AG04449 (cell line): ENCODE measurements around the gene LRP1B.

ENCODE experiments used
- CTCF ChIA-PET: fragments of 350-600 bp; formaldehyde crosslinking; extraction: SDS; loops from one replicate; lab custom pipeline; 2021; ENCODE audit warnings: antibody characterized with exemption; lab: Yijun Ruan, JAX
- POLR2A ChIA-PET: fragments of 400-600, 350-600 bp; formaldehyde crosslinking; extraction: SDS; loops from one replicate; lab custom pipeline; 2020; ENCODE audit warnings: antibody characterized with exemption, inconsistent platforms; lab: Yijun Ruan, JAX
- DNase-seq: peaks from one replicate; pipeline ENCODE4 v3.0.0-alpha.2; 2010; ENCODE audit warnings: low read depth, low spot score
- H3K4me3 ChIP-seq: 2 replicates; pipeline ENCODE4 v1.5.1; 2011; ENCODE audit warnings: low read depth, mild to moderate bottlenecking, control low read depth, low read length
- CTCF ChIP-seq: IDR thresholded peaks from one replicate; pipeline ENCODE4 v1.5.1; 2011; ENCODE audit warnings: mild to moderate bottlenecking, moderate library complexity, low read length, control low read depth, inconsistent platforms; ENCODE audit not compliant: insufficient read depth; ENCODE audit errors: missing control alignments

Gene LRP1B

DNA sequence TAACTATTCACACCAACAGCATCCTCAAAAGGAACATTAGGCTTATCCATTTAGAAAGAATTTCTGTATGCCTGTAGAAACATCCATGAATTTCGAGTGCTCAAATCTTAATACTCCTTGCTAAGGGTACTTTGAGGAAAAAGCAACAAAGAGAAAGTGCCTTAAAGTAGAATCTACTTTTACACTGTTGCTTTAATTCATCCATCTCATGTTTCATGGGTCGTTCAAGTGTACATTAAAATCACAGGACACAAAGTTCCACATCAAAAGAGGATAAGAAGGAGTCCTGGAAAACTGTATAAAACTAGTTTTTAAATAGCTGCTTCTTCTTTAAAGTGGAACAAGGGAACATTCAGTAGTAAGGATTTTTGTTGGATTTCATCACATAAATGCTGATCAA, 54.5 kb downstream of the LRP1B start:
- CTCF ChIA-PET: no interaction called here

GRCh38 chr2:142075826-142076225, 55.0 kb downstream of the LRP1B start:
- H3K4me3 ChIP-seq: no peak overlapping the region
- ChIA-PET POLR2A (no interaction called here), CTCF (no interaction called here)
- no peak for TF ChIP-seq CTCF
- DNase-seq: no peak

More for the DNA sequence above, 54.5 kb downstream of the LRP1B start:
- no peak overlapping the region for H3K4me3 ChIP-seq
- DNase-seq: no peak
- no peak for TF ChIP-seq CTCF
- POLR2A ChIA-PET: no interaction called here

DNA sequence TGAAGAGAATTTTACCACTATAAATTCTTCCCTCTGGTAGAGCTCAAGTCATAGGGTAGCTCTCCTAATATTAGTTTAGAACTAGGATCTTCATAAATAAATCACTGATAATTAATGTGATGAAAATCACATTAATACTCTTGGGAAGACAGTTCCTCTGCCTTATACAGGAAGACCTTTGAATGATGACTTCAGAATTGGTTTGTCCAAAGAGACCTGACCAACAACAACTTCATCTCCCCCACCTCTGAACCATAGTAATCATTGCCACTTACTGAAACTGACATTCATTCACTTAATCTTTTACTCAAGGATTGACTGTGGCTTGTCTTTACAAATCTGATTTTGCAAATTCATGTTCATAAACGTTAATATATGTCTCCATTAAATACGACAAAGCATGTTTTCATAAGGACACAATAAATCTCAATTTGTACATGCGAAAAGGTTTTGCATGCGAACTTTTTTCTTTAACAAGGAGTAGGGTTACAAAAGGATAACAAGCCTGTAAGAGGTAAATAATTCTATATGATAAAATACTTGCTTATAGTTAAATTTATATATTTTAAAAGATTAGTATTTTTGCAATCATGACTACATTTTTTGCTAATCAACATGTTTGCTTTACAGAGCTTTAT, 61.4 kb downstream of the LRP1B start:
- ChIA-PET POLR2A (no interaction called here), CTCF (no interaction called here)
- no peak overlapping the region for H3K4me3 ChIP-seq
- no peak for TF ChIP-seq CTCF
- no peak for DNase-seq

GRCh38 chr2:142065700-142066099, 65.1 kb downstream of the LRP1B start:
- no peak for TF ChIP-seq CTCF
- POLR2A ChIA-PET: no interaction called here
- DNase-seq: no peak
- no peak overlapping the region for H3K4me3 ChIP-seq
- CTCF ChIA-PET: no interaction called here

- ChIA-PET POLR2A (no interaction called here), CTCF (no interaction called here)
These were observed 65.7 kb downstream of the LRP1B start for GRCh38 chr2:142065156-142065555.

DNA sequence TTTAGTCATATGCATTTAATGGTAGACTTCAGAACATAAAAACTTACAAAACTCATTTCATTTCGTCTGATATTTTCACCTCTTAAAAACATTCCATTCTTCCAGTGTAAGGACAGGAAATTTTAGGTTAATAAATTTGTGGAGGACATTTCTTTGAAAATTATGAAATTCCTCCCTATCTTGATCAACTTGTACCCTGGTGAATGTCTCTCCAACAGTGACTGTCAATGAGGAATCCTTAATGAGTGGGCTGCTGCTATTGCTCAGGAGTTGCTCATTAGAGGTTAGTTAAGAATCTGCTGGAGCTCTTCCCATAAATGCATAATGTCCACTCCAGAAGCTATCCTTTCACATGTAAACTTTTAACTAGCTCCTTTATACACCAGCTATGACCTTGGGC, 69.1 kb downstream of the LRP1B start:
- POLR2A ChIA-PET: no interaction called here
- CTCF ChIA-PET: no interaction called here
- no peak overlapping the region for H3K4me3 ChIP-seq
- no peak for TF ChIP-seq CTCF
- no peak for DNase-seq

More at GRCh38 chr2:142065156-142065555, 65.7 kb downstream of the LRP1B start:
- no peak for TF ChIP-seq CTCF
- H3K4me3 ChIP-seq: no peak overlapping the region
- DNase-seq: no peak
